Smooth muscle cell (in vitro differentiated cells): ENCODE data around the gene ABI3. TPM values are rescaled to one million over a fixed set of nuclear protein-coding genes. Genes with fewer than 3 reads are reported as not detected.

Experiments
- DNase-seq: peaks from one replicate; lab custom pipeline; 2025; ENCODE audit not compliant: unreplicated experiment; lab: John Stamatoyannopoulos, UW
- H2AFZ ChIP-seq: fragments of 200-600 bp; sonication (generic); 2 replicates; pipeline ENCODE4 v1.6.0; 2016; ENCODE audit warnings: antibody characterized with exemption, low read depth, mild to moderate bottlenecking
- H3F3A ChIP-seq: fragments of 200-600 bp; sonication (generic); 2 replicates; pipeline ENCODE4 v1.6.0; 2017; ENCODE audit warnings: antibody characterized with exemption, low read depth
- H3K27ac ChIP-seq: fragments of 200-600 bp; sonication (generic); 2 replicates; pipeline ENCODE4 v1.5.1; 2016; ENCODE audit warnings: low read depth, mild to moderate bottlenecking
- H3K27me3 ChIP-seq: fragments of 200-600 bp; sonication (generic); 2 replicates; pipeline ENCODE4 v1.6.1; 2016; ENCODE audit warnings: low read depth, mild to moderate bottlenecking
- H3K36me3 ChIP-seq: fragments of 200-600 bp; sonication (generic); 2 replicates; pipeline ENCODE4 v1.5.1; 2016; ENCODE audit warnings: low read depth
- H3K4me1 ChIP-seq: fragments of 200-600 bp; sonication (generic); 2 replicates; pipeline ENCODE4 v1.5.1; 2016; ENCODE audit warnings: low read depth
- H3K4me2 ChIP-seq: fragments of 200-600 bp; sonication (generic); 2 replicates; pipeline ENCODE4 v1.6.0; 2016; ENCODE audit warnings: mild to moderate bottlenecking
- H3K4me3 ChIP-seq: fragments of 200-600 bp; sonication (generic); 2 replicates; pipeline ENCODE4 v1.5.1; 2016; ENCODE audit warnings: mild to moderate bottlenecking
- H3K79me2 ChIP-seq: fragments of 200-600 bp; sonication (generic); 2 replicates; pipeline ENCODE4 v1.6.0; 2016; ENCODE audit warnings: low read depth, mild to moderate bottlenecking
- H3K9ac ChIP-seq: fragments of 200-600 bp; sonication (generic); 2 replicates; pipeline ENCODE4 v1.6.0; 2016; ENCODE audit warnings: low read depth
- H3K9me3 ChIP-seq: fragments of 200-600 bp; sonication (generic); replicated peaks from 2 replicates; pipeline ENCODE4 v1.5.1; 2016; ENCODE audit warnings: low read depth
- H4K20me1 ChIP-seq: fragments of 200-600 bp; sonication (generic); 2 replicates; pipeline ENCODE4 v1.6.0; 2016; ENCODE audit warnings: low read depth
- CTCF ChIP-seq: fragments of 200-600 bp; sonication (generic); IDR thresholded peaks from 2 replicates; pipeline ENCODE4 v1.5.1; 2017; ENCODE audit warnings: borderline replicate concordance, mild to moderate bottlenecking, antibody characterized with exemption; ENCODE audit not compliant: insufficient read depth, poor library complexity, severe bottlenecking
- WGBS: methylation state at CpG from one replicate; pipeline ENCODE4 v1.1.7; 2016; ENCODE audit warnings: low lambda C conversion rate; 5-methylcytosine and 5-hydroxymethylcytosine counted together
- polyA plus RNA-seq: library from polyadenylated mRNA; unstranded; fragments of >200 nt; fragmentation: Nextera tagmentation; extraction: Ambion mirVana; gene quantifications from 2 replicates; pipeline ENCODE4 v1.2.1, GENCODE V29; 2016
- total RNA-seq: library from RNA; depleted of rRNA; stranded (reverse); fragments of >200 nt; gene quantifications from 2 replicates; pipeline ENCODE4 v1.2.3, GENCODE V29; 2014

Gene ABI3, protein sequence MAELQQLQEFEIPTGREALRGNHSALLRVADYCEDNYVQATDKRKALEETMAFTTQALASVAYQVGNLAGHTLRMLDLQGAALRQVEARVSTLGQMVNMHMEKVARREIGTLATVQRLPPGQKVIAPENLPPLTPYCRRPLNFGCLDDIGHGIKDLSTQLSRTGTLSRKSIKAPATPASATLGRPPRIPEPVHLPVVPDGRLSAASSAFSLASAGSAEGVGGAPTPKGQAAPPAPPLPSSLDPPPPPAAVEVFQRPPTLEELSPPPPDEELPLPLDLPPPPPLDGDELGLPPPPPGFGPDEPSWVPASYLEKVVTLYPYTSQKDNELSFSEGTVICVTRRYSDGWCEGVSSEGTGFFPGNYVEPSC
- 0.22 and 1.9 TPM in 2 replicates for total RNA-seq
- polyA plus RNA-seq = 0.67 and 1.7 TPM in 2 replicates

- H3K36me3 ChIP-seq = no peaks in the 10 kb centered on the region
- peak within 1 kb of the TSS; percentile 82 for H2AFZ ChIP-seq
- peak within 1 kb of the TSS; percentile 83 for H3K4me2 ChIP-seq
- WGBS = 31% methylated on average over 18 of the region's 22 CpGs
- no peak within 1 kb of the TSS for H3K9ac ChIP-seq
- peaks cover 4% of the 10 kb centered on the region for H3F3A ChIP-seq
- TF ChIP-seq CTCF = no peak
- no peaks in the 10 kb centered on the region for H3K27me3 ChIP-seq
- H3K4me1 ChIP-seq = peaks cover 8% of the 10 kb centered on the region
- H3K79me2 ChIP-seq = no peaks in the 10 kb centered on the region
- no peak within 1 kb of the TSS for H3K27ac ChIP-seq
- H4K20me1 ChIP-seq = no peaks in the 10 kb centered on the region
- H3K9me3 ChIP-seq = no peaks in the 10 kb centered on the region
- DNase-seq = peak; percentile 17
- no peak within 1 kb of the TSS for H3K4me3 ChIP-seq
Measured at GRCh38 chr17:49210158-49211029, at the start of gene ABI3, which contains the start of gene GNGT2. ABI3 (plus strand) TSS chr17:49210707; CDS start chr17:49210725, 18 bp downstream. GNGT2 (minus strand) TSS chr17:49210574; CDS start chr17:49207422, 3,152 bp downstream.

DNA sequence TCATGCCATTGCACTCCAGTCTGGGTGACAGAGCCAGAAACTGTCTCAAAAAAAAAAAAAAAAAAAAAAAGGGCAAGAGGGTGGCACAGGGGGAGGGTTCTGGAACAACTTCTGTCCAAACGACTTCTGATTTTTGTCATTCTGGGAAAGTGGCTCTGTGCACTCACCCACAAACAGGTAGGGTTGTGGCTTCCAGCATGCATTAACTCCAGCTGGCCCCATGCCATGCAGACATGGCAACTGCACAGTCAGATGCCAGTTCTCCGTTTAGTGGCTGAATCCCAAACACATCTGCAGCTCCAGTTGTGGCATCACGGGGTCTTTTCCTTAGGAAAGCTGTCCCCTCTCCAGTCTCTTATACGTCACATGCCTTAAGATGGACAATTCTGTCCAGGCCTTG lies 47.6 kb upstream of the ABI3 start:
- DNase-seq = no peak
- H2AFZ ChIP-seq = no peak overlapping the region
- no peaks in the 10 kb centered on the region for H3K36me3 ChIP-seq
- H3F3A ChIP-seq = no peaks in the 10 kb centered on the region
- H3K4me3 ChIP-seq = no peak overlapping the region
- WGBS = 94% methylated on average over 4 of the region's 4 CpGs
- peaks cover 19% of the 10 kb centered on the region for H3K27me3 ChIP-seq
- H3K4me2 ChIP-seq = no peak overlapping the region
- no peak overlapping the region for H3K9ac ChIP-seq
- no peak overlapping the region for H3K27ac ChIP-seq
- no peaks in the 10 kb centered on the region for H3K79me2 ChIP-seq
- no peaks in the 10 kb centered on the region for H3K4me1 ChIP-seq
- no peaks in the 10 kb centered on the region for H3K9me3 ChIP-seq
- TF ChIP-seq CTCF = no peak
- H4K20me1 ChIP-seq = no peaks in the 10 kb centered on the region

DNA sequence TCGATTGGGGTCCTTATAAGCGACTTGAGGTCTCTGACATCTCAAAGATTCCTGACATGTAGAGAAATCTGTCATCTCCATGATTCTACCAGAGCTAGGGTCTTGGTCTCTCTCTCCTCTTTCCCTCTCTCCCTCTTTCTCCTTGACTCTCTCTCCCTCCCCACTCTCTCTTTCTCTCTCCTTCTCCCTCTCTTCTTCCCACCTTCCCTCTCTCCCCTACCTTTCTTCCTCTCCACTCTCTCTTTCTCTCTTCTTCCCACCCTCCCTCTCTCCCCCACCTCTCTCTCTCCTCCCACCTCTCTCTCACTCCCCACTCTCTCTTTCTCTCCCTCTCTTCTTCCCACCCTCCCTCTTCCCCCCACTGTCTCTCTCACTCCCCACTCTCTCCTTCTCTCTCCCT lies 45.4 kb upstream of the ABI3 start:
- no peak for DNase-seq
- TF ChIP-seq CTCF = no peak
- Histone ChIP-seq H3K79me2 (no peaks in the 10 kb centered on the region), H3K27ac (no peak overlapping the region), H3K9me3 (no peaks in the 10 kb centered on the region), H3K36me3 (no peaks in the 10 kb centered on the region), H2AFZ (no peak overlapping the region), H3K9ac (no peak overlapping the region), H4K20me1 (no peaks in the 10 kb centered on the region), H3K4me1 (no peaks in the 10 kb centered on the region), H3K4me2 (no peak overlapping the region), H3K27me3 (peaks cover 25% of the 10 kb centered on the region), H3K4me3 (no peak overlapping the region), H3F3A (no peaks in the 10 kb centered on the region)
- WGBS = 81% methylated on average over 2 of the region's 2 CpGs
